Prostate gland (tissue), 2 donors: ENCODE results near the gene NRCAM.

Experiments
- CTCF ChIP-seq, 4 experiments: fragments of 200-600 bp in 2 of 4; fragments of 450-650 bp in 2 of 4; sonication (generic) in 2 of 4; IDR thresholded peaks; 1 replicate in 3 of 4; 2 replicates in 1 of 4; pipeline ENCODE4 v1.5.1; 2016 to 2019; ENCODE audit warnings: antibody characterized with exemption in 4 of 4, mild to moderate bottlenecking in 2 of 4, moderate library complexity in 2 of 4
- POLR2AphosphoS5 ChIP-seq: sonication (generic); formaldehyde crosslinking; IDR thresholded peaks from one replicate; pipeline ENCODE4 v1.6.1; 2017; ENCODE audit warnings: antibody characterized with exemption

GRCh38 chr7:108157606-108158335 lies 298.5 kb downstream of the NRCAM start:
- TF ChIP-seq CTCF (IDR thresholded peaks at IDR 0.05) = no peak
- TF ChIP-seq POLR2AphosphoS5 = no peak
